Ascending aorta (tissue), 2 donors: ENCODE results near the gene AXIN2. TPM values are rescaled to one million over a fixed set of nuclear protein-coding genes. Genes with fewer than 3 reads are reported as not detected.
A peak's percentile ranks its signal among the peaks of the same experiment; 100 is the strongest.

Experiments
- DNase-seq, 2 donors: peaks; one replicate each; pipeline ENCODE4 v3.0.0-alpha.2; 2019; ENCODE audit warnings: low spot score in 2 of 2
- H3K27ac ChIP-seq, 2 donors: fragments of 200-600 bp; sonication (generic); one replicate each; pipeline ENCODE4 v1.5.1; 2016 to 2017; ENCODE audit warnings: mild to moderate bottlenecking in 1 of 2
- H3K27me3 ChIP-seq: fragments of 200-600 bp; sonication (generic); one replicate; pipeline ENCODE4 v1.5.1; 2017
- H3K36me3 ChIP-seq, 2 donors: fragments of 200-600 bp; sonication (generic); one replicate each; pipeline ENCODE4 v1.5.1; 2016
- H3K4me1 ChIP-seq, 2 donors: fragments of 200-600 bp; sonication (generic); one replicate each; pipeline ENCODE4 v1.5.1; 2016 to 2017; ENCODE audit warnings: mild to moderate bottlenecking in 1 of 2
- H3K4me3 ChIP-seq, 2 donors: fragments of 200-600 bp; sonication (generic); one replicate each; pipeline ENCODE4 v1.5.1; 2016 to 2017; ENCODE audit warnings: mild to moderate bottlenecking in 1 of 2
- H3K9me3 ChIP-seq, 2 donors: fragments of 200-600 bp; sonication (generic); one replicate each; pipeline ENCODE4 v1.5.1; 2016
- intact Hi-C: fragments of 100-400 bp; cut with DNase I; formaldehyde crosslinking; loops from one replicate; pipeline ENCODE4 v1.15.1; 2023
- total RNA-seq: library from RNA; depleted of rRNA; stranded (reverse); fragments of >200 nt; gene quantifications from one replicate; pipeline ENCODE4 v1.1.0, GENCODE V29; 2016
- TF ChIP-seq, protein P1 (sequence below), 3 experiments: fragments of 200-600 bp in 2 of 3; fragments of 450-650 bp in 1 of 3; sonication (generic) in 2 of 3; IDR thresholded peaks; one replicate each; pipeline ENCODE4 v1.5.1; 2016 to 2019; ENCODE audit warnings: antibody characterized with exemption in 3 of 3, mild to moderate bottlenecking in 1 of 3, moderate library complexity in 1 of 3

The AXIN2 gene
- total RNA-seq, 1 donor from 2014 or later, result 27.5 TPM

GRCh38 chr17:65532101-65532890 is 29.2 kb downstream of the AXIN2 start:
- DNase-seq, result no peak
- H3K27me3 ChIP-seq, result no peaks in the 10 kb centered on the region
- intact Hi-C loops, result loop anchor here (5.0 kb wide), 1 partner anchor 45 kb away; no protein-coding TSS in a partner anchor
- H3K27ac ChIP-seq, result peak overlapping the region; percentile 57 to 69
- peaks cover 9 to 41% of the 10 kb centered on the region in 2 donors for H3K4me1 ChIP-seq
- no peak overlapping the region for H3K4me3 ChIP-seq
- TF ChIP-seq, protein P1, sequence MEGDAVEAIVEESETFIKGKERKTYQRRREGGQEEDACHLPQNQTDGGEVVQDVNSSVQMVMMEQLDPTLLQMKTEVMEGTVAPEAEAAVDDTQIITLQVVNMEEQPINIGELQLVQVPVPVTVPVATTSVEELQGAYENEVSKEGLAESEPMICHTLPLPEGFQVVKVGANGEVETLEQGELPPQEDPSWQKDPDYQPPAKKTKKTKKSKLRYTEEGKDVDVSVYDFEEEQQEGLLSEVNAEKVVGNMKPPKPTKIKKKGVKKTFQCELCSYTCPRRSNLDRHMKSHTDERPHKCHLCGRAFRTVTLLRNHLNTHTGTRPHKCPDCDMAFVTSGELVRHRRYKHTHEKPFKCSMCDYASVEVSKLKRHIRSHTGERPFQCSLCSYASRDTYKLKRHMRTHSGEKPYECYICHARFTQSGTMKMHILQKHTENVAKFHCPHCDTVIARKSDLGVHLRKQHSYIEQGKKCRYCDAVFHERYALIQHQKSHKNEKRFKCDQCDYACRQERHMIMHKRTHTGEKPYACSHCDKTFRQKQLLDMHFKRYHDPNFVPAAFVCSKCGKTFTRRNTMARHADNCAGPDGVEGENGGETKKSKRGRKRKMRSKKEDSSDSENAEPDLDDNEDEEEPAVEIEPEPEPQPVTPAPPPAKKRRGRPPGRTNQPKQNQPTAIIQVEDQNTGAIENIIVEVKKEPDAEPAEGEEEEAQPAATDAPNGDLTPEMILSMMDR (IDR thresholded peaks at IDR 0.05), result no peak
- H3K9me3 ChIP-seq, result no peaks in the 10 kb centered on the region
- H3K36me3 ChIP-seq, result peaks cover 20 to 56% of the 10 kb centered on the region in 2 donors

GRCh38 chr17:65531256-65532100 is 30.0 kb downstream of the AXIN2 start:
- intact Hi-C loops, result loop anchor here (5.0 kb wide), 1 partner anchor 44 kb away; no protein-coding TSS in a partner anchor
- no peaks in the 10 kb centered on the region for H3K27me3 ChIP-seq
- TF ChIP-seq, protein P1 (IDR thresholded peaks at IDR 0.05), result peak in 2 of 3 experiments; percentile 29 to 32
- H3K4me3 ChIP-seq, result peak overlapping the region in 1 of 2 donors; percentile 16
- no peaks in the 10 kb centered on the region for H3K9me3 ChIP-seq
- H3K4me1 ChIP-seq, result peaks cover 9 to 41% of the 10 kb centered on the region in 2 donors
- H3K36me3 ChIP-seq, result peaks cover 16 to 50% of the 10 kb centered on the region in 2 donors
- DNase-seq, result no peak
- peak overlapping the region; percentile 57 to 69 for H3K27ac ChIP-seq

DNA sequence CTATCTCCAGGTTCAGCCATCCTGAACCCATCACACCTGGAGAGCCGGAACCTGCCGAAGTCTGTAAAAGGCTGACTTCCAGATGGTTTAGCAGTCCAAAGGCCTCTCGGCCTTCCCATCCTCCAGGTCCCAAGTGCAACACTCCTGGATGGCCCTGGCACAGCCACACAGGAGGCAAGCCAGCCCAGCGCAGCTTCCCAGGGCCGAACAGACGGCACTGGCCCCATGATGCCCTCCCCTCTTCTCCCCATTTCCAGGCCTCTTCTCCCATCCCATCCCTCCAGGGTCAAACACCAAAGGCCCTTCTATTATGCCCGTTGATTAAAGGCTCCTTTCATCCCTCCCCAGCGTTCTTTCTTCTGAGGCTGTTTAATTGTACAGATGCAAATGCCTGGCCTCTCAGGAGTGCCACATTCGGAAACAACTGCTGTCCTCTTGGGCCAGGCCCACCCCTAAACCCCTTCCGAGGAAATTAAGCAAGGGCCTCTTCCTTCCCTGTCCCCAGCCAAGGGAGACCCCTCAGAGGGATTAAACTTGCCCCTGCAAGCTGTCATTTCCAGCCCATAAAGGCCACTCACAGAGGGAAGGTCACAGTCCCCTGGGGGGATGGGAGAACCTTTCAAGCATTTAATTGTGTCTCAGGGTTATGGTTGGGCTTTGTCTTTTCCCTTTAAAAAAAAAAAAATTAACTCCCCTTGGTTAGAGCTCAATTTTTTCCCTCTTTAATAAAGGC is 30.8 kb downstream of the AXIN2 start:
- peak in 1 of 2 donors; percentile 53 for DNase-seq
- Histone ChIP-seq H3K36me3 (peaks cover 16 to 42% of the 10 kb centered on the region in 2 donors), H3K27me3 (no peaks in the 10 kb centered on the region), H3K27ac (peak overlapping the region; percentile 57 to 69), H3K4me3 (peak overlapping the region in 1 of 2 donors; percentile 21), H3K4me1 (peaks cover 9 to 34% of the 10 kb centered on the region in 2 donors), H3K9me3 (no peaks in the 10 kb centered on the region)
- intact Hi-C loops, result loop anchor here (5.0 kb wide), 1 partner anchor 43 kb away; no protein-coding TSS in a partner anchor
- TF ChIP-seq, protein P1 (IDR thresholded peaks at IDR 0.05), result no peak

GRCh38 chr17:65529761-65530522 is 31.5 kb downstream of the AXIN2 start:
- no peaks in the 10 kb centered on the region for H3K9me3 ChIP-seq
- peak in 1 of 2 donors; percentile 27 for DNase-seq
- TF ChIP-seq, protein P1 (IDR thresholded peaks at IDR 0.05), result no peak
- H3K27me3 ChIP-seq, result no peaks in the 10 kb centered on the region
- peaks cover 10 to 34% of the 10 kb centered on the region in 2 donors for H3K36me3 ChIP-seq
- peak overlapping the region; percentile 57 to 69 for H3K27ac ChIP-seq
- intact Hi-C loops, result loop anchor here (5.0 kb wide), 1 partner anchor 43 kb away; no protein-coding TSS in a partner anchor
- H3K4me3 ChIP-seq, result no peak overlapping the region
- peaks cover 9 to 32% of the 10 kb centered on the region in 2 donors for H3K4me1 ChIP-seq
